A673 (cell line): Measurements from ENCODE around the gene MPRIP.
"Not testable (repeated sequence)": the region's sequence is repeated elsewhere in the genome, so short reads cannot be mapped to it uniquely, and the experiment has no call there.

ENCODE experiments used
- EZH2 ChIP-seq: fragments of 200-600 bp; sonication (generic); IDR thresholded peaks from 2 replicates; pipeline ENCODE4 v1.6.1; 2017; ENCODE audit warnings: borderline replicate concordance, low read depth, mild to moderate bottlenecking, mixed read lengths, antibody characterized with exemption, low read length; ENCODE audit not compliant: poor library complexity, severe bottlenecking
- TF ChIP-seq, protein P1 (sequence below): fragments of 300-800, 200-600 bp; sonication (generic); conservative IDR thresholded peaks from 2 replicates; pipeline ENCODE4 v1.5.1; 2017; ENCODE audit warnings: low read depth, mild to moderate bottlenecking, antibody characterized with exemption, low read length, moderate library complexity, mixed read lengths

DNA sequence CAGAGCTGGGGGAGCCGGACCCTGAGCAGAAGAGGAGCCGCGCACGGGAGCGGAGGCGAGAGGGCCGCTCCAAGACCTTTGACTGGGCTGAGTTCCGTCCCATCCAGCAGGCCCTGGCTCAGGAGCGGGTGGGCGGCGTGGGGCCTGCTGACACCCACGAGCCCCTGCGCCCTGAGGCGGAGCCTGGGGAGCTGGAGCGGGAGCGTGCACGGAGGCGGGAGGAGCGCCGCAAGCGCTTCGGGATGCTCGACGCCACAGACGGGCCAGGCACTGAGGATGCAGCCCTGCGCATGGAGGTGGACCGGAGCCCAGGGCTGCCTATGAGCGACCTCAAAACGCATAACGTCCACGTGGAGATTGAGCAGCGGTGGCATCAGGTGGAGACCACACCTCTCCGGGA is 116.2 kb downstream of the MPRIP start:
- TF ChIP-seq, protein P1, sequence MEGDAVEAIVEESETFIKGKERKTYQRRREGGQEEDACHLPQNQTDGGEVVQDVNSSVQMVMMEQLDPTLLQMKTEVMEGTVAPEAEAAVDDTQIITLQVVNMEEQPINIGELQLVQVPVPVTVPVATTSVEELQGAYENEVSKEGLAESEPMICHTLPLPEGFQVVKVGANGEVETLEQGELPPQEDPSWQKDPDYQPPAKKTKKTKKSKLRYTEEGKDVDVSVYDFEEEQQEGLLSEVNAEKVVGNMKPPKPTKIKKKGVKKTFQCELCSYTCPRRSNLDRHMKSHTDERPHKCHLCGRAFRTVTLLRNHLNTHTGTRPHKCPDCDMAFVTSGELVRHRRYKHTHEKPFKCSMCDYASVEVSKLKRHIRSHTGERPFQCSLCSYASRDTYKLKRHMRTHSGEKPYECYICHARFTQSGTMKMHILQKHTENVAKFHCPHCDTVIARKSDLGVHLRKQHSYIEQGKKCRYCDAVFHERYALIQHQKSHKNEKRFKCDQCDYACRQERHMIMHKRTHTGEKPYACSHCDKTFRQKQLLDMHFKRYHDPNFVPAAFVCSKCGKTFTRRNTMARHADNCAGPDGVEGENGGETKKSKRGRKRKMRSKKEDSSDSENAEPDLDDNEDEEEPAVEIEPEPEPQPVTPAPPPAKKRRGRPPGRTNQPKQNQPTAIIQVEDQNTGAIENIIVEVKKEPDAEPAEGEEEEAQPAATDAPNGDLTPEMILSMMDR = not testable (repeated sequence)
- not testable (repeated sequence) for TF ChIP-seq EZH2
